ENCODE results near the gene CDC42.

CDC42 gene

DNA sequence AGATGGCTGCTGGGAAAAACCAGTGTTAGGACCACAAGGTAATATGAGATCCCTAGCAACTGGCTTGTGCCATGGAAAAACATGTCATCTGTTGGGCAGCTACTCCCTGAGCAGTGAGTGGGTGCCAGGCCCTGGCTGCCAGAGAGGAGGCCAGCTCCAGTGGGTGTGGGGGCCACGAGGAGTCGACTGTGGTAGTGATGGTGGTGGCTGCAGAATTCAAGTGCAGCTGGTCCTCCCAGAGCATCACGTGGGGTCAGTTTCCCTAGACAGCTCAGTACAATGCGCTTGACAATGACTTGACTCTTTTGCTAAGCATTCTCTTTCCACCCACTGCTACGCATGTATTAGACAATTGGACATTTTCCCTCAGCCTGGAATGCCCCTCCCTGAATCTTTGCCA, 14.5 kb upstream of the CDC42 start:
- no peak for DNase-seq

DNA sequence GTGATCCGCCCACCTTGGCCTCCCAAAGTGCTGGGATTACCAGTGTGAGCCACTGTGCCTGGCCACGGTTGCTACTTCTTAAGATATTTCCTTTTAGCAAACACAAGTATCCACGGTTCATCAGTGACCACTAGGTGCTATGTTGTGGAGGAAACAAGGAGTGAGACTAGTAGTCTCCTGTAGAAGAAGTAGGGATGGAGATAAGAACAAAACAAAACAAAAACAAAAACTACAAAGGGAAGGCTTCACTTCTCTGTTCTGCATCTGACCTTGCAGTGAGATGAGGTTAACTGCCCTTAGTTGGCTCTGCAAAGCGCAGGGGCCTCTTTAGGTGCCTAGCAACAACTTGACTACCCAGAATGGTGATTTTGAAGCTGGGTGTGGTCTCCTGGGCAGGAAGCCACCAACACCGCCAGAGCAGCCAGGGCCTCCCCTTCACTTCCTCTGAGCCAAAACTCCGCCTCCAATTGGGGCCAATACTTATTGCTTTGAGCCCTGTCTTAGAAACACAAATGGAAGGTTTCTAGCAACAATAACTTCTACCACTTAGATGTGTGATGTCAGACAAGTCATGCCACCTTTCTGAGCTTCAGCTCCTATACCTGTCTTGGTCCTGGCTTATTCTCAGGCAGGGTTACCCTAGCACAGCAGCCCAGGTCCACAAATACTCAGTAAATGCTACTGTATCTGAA, 12.8 kb upstream of the CDC42 start:
- DNase-seq = peak; percentile 71

DNA sequence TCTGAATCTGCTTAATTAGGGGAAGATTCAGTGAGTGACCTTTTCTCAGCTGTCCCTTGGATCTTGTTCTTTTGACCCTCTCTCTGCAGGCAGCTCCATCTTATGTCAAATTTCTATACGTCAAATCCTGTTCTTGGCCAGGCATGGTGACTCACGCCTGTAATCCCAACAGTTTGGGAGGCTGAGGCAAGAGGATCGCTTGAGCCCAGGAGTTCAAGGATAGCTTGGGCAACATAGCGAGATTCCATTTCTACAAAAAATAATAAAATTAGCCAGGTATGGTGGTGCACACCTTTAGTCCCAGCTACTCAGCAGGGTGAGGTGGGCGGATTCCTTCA, 12.3 kb upstream of the CDC42 start:
- DNase-seq = no peak

DNA sequence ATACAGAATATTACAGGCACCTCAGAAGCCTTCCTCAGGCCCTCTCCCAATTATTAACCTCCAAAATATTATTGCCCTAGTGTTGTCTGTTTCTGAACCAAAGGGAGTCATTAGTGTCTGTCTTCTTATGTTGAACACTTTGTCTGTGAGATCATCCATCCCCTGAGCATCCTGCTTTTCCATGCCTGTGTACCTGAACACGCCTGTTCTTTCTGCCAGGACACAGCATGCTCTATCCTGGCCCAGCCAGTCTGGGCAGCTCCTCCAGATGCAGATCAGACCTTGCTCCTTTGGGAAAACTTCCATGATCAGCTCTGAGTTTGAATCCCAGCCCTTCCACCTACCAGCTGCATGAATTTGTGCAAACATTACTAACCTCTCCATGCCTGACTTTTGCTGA, 11.0 kb upstream of the CDC42 start:
- DNase-seq = no peak

DNA sequence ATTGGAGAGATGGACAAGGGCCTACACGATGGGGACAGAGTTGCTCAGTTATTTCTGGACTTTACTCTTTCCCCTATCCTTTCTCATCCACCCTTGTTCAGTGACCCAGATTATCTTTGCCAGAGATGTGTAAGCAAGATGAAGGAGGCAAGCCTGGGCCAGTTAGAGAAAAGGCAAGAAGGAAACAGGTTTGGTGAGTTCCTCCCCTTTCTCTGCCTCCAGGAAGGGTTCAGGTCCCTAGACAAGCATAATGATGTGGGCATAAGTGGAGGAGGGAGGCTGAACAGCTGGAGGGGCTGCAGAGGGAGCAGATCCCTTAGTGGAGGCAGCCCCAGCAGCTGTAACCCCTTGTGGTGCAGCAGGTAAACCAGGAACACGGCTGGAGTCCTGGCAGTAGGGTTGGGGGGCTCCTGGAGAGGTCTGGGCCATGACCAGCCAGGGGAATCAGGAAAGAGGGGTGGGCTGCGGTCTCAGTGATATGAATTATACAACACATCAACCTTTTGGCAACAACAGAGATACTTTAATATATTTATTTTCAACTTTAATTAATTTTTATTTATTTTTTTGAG, 9.2 kb upstream of the CDC42 start:
- no peak for DNase-seq

DNA sequence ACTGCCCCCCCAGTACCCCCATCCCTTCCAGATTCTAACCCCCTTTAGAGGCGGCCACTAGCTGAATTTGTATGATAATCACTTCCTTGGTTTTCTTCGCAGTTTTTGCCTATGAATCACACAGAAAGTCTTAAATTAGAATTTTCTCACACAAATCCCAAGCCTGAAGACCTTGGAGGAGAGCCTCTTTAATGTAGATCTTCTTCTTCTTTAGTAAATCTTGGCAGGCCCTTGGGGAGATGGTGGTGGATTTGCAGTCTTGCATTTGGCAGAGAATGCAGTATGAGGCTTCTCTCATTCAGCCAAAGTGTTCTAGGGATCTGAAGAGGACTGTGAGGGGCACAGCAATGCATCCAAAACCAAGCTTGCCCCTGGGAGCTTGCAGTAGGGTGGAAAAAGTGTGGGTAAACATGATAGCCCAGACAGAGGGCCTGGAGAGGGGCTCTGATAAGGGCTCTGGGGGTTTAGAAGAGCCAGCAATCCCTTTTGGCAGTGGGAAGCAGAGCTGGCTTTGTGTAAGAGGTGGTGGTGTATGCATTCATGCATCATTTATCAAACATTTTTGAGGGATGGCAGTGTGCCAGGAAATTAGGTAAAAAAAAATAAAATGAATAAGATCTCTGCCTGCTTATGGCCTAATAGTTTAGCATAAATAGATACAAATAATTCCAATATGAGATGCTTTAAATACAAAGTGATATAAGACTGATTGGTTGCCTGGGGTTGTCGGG, 7.7 kb upstream of the CDC42 start:
- DNase-seq = no peak

DNA sequence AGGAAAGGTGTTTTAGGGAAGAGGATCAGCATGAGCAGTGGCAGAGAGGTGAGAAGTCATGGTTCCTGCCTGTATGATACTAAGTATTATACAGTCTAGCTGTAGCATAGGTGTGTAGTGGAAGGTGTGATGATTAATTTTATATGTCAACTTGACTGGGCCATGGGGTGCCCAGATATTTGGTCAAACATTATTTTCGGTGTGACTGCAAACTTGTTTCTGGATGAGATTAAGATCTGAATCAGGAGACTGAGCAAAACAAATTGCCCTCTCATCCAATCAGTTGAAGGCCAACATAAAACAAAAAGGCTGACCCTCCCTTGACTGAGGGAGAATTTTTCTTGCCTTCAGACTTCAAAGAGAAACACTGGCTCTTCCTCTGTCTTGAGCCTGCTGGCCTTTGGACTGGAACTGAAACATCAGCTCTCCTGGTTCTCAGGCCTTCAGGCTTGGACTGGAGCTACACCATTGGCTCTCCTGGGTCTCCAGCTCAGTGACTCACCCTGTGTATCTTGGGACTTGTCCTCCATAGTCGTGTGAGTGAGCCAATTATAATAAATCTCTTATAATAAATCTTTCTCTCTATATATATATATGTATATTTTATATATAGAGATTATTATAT, 6.8 kb upstream of the CDC42 start:
- DNase-seq = no peak

DNA sequence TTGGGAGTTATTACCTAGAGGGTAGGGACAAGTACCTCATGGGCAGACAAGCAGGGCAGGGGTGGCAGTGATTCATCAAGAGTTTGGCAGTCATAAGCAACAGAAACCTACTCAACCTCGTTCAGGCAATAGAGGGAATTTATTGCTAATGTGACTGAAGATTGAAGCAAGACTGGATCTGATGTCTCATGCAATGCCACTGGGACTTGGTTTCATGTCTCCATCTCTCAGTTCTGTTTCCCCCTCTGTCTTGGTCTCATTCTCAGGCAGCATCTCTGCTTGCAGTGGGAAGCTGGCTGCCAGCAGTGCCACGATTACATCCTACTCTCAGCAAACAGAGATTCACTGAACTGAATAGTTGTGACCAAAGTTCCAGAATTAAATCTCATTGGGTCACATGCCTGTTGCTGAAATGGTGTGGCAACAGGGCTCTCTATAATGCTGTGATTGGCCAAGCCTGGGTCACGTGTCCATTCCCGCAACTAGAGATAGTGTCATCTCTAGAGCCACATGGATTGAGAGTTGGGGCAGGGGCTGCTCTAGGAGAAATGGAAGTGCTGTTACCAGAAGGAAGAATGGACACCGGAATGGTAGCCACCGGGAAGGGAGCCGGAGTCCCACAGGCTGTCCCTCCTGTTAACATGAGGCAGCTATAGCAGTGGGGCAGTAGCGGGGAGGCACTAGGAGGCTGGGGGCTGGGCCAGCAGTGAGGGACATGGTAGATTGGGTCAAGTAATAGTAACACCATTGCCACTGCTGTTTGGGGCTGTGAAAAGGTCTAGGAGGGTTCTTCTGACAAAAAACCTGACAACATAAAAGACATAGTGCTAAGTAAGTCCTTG, 3.9 kb upstream of the CDC42 start:
- no peak for DNase-seq

DNA sequence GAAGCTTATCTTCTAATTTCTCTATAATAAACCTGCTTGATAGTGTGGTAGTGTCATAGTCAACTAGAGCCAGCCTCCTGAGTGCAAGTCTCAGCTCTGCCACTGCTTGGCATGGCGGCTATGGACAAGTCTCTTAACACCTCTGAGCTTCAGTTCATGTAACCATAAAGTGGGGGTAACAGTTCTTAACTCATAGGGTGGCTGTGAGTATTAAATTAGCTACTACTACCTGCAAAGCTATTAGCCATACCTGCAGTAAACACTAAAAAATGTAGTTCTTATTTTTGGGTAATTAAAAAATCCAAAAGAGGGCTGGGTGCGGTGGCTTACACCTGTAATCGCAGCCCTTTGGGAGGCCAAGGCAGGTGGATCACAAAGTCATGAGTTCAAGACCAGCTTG, 2.2 kb upstream of the CDC42 start:
- no peak for DNase-seq

DNA sequence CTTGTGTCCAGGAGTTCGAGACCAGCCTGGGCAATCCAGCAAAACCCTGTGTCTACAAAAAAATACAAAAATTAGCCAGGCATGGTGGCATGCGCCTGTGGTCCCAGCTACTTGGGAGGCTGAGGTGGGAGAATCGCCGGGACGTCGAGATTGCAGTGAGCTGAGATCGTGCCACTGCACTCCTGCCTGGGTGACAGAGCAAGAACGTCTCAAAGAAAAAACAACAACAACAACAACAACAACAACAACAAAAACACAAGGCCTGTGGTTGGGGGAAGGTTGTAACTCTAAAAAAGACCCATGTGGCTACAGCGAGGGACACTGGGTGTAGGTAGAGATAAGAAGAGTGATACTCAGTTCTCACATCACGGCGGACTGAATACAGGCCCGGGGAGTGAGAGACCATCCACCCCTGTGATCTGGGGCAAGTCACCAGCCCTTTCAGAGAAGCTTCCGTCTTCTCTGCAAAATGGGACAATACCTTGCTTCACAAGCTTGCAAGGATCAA, 848 bp upstream of the CDC42 start:
- DNase-seq = no peak

DNA sequence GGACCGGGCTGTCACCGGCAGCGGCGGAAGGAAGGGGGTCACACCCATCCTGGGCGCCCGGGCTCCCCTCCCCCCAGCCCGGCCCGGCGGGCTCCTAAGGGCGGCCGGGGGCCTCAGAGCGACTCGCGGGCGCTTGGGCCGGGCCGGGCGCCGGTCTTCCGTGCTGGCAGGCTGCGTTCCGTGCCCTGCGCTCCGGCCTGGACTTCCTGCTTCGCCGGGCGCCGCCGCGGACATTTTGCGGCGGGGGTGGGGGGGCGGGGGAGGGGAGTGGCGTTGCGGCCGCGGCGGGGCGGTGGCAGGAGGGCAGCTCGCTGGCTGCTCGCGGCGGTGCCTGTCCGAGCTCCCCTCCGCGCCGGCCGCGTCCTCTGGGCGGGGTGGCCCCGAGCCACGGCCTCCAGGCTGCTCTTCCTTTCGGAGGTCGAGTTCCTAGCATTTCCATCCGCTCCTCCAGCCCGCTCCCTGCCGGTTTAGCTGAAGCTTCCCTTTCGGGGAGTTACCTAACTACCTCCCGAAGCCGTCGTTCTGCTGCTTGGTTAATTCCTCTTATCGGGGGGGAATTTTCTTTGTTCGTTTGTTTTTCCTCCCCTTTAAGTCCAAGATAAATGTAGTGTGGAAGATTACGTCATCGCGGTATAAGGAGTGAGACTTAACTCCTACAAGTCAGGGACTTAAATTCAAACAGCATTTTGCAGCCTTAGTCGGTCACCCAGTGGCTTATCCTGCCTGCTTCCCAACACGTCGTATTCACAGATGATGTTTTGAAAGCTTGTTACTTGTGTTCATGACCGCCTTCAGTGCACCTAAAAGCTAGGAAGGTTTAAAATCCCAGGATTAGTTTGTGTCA, 730 bp downstream of the CDC42 start:
- peak; percentile 44 for DNase-seq

DNA sequence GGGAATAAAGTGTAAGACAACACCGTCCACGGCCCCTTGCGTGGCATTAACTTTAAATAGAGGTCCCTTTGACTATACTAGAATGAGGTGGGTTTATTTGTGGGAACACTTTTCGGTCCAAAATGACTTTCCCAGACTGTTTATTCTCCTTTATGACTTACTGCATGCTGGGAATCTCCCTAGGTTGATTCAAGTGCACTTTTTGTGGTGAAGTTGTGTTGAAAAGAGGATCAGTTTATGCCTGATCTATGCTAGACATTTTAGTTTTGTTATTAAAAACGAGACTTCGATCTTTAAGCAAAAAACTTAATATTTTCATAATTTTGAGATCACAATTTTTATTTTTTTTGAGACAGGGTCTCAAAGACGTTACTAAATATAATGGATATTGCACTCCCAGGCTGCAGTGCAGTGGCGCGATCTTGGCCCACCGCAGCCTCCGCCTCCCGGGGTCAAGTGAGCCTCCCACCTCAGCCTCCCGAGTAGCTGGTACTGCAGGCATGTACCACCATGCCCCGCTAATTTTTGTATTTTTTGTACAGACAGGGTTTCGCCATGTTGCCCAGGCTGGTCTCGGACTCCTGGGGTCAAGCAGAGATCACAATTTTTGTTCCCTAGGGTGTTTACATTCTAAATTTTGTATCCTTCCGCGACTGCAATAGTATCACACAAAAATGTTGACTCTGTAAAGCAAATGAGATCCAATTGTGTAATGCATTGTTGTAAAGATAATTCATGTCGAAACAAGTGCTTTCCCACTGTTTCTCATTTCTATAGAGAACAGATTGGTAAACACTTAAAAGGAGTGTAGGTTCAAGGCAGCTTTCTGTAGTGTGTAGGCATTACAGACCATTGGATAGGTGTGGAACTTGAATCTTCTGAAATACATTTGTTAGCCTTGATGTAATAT, 1.6 kb downstream of the CDC42 start:
- no peak for DNase-seq

DNA sequence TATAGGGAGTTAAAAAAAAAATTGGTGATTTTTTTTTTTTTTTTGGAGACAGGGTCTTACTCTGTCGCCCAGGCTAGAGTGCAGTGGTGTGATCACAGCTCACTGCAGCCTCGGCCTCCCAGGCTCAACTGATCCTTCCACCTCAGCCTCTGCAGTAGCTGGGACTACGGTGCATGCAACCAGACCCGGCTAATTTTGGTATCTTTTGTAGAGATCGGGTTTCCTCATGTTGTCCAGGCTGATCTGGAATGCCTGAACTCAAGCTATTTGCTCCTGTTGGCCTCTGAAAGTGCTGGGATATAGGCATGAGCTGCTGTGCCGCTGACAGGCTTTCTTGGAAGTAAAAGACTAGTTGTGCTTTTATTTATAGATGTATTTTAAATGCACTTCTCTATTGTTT, 3.0 kb downstream of the CDC42 start:
- no peak for DNase-seq

DNA sequence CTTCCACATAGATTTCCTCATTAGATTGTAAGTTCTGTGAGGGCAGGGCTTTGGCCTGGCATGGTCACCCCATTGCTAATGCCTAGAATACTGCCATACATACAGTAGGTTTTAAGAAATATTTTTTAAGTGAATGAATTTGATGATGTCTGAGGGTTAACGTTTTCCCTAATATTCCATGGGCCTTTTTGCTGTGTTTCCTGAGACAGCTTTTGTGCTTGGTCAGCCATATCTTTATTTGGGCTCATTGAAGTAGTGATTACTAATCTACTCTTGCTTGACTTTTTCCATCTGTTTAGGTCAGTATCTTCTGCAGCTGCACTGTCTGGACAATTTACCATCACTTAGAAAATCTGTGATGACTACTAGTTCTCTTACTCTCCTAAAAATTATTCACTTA, 3.5 kb downstream of the CDC42 start:
- DNase-seq = no peak

DNA sequence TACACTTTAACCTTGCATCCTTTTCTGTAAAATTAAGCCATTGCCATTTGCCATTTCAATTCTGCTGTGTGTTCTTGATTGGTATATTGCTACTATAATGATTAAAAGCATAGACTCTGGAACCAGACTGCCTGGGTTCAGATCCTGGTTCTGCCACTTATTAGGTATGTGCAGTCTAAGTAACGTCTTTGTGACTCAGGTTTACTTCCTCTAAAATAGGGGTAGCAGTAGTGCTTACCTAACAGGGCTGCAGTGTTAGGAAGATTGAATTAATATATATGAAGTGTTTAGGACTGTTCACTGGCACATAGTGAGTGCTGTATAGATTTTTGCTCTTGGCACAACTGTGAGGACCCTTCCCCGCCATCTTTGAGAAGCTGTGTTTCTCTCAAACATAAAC, 4.4 kb downstream of the CDC42 start:
- DNase-seq = no peak

DNA sequence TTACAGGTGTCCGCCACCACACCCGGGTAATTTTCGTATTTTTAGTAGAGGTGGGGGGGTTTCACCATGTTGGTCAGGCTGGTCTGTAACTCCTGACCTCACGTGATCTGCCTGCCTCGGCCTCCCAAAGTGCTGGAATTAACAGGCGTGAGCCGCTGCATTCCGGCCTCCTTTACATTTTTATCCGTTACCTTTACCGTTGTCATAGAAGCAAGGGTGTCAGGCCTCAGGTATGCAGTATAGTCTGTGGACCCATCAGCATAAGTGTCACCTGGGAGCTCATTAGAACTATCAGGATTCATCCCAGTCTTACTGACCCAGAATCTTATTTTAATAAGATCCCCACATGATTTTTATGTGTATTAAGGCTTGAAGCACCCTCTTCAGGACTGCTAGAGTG, 5.4 kb downstream of the CDC42 start:
- DNase-seq = no peak

DNA sequence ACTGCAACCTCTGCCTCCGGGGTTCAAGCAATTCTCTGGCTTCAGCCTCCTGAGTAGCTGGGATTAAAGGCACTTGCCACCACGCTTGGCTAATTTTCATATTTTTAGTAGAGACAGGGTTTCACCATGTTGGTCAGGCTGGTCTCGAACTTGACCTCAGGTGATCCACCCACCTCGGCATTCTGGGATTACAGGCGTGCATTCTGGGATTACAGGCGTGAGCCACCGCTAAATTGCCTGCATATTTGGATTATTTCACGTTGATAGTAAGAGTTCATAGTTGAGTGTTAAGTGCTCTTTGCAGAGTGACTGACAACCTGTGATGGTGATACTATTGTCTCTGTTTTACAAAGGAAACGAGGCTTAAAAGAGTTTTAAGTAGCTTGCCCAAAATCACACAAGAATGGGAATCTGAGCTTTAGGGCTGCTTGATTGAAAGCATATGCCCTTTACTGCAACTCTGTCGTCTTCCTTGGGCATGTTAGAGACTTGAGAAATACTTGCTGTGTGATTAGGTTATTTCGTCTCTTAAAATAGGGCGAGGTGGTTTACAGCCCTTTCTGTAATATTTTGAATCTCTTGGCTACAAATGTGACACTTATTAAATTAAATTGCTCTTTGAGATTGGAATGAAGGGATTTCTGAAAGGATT, 12.4 kb downstream of the CDC42 start:
- DNase-seq = no peak

DNA sequence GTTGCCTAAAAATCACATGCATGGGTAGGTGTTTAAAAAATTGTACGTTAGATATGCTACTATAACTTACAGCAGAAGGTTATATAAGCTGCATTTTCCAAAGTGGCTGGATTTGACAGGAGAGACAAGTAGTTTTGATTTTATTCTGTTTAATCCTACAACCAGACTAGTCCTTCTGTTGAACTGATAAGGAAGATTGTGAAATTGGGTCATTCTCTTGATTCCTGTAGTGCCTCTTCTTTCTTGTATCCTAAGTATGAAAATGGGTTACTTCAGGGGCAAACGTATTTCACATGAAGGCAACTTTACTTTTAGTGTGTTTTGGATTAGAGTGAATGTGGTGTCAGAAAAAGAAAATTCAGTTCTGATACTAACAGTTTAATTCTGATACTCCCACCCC, 19.0 kb downstream of the CDC42 start:
- no peak for DNase-seq

DNA sequence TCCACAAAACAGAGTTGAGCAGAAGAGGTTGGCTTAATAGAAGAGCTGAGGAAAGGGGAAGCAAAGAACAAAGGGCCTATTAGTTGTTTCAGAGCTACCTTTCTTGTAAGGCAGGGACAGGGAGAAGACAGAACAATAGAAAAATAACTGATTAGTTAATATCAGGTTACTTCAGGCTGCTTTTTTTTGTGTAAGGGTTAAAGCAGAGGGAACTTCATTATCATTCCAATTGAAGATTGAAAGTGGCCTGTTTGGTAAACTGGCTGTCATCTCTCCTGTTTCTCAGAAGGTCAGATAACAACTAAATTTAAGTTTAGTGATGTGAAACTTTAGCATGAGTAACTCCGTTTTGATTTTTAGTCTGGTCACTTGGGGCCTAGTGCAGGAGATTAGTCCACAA, 22.3 kb downstream of the CDC42 start:
- DNase-seq = no peak

DNA sequence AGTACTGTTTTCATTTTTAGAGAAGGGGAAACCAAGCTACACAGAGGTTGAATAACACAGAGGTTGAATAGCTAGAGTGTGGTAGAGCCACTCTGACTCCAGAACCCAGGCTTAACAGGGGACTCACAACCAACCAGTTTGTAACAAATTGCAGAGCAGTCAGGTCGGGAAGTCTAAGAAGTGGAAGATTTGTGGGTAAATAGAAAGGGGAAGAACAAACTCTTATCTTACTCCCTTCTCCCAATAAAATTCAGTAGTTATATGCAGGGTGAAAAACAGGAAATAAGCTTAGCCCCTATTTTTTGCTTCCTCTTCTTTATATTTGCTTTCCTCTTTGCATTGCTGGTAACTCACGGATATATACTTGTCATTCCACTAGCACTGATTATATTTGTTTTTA, 23.2 kb downstream of the CDC42 start:
- DNase-seq = no peak

Measured in NCI-H1105 (cell line).